ENCODE measurements around the gene PTGFRN.

DNA sequence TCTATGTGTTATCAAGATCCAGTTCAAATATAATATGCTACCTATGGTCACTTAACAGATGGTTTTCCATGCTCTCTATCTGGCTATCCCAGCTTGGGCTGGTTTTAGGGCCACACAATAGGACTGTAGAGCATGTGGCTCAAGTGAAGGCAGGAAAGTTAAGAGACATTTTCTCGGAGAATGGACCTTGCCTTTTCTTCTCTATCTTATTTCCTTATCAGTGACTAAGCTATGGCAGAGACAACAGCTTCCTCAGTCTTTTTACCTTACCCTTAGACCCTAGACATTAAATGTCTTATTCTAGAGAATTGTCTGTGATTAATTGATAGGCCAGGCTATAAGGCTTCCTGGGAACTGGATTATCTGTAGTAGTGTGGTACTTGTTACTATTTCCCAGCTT lies 120.0 kb downstream of the PTGFRN start:
- TF ChIP-seq EZH2 (IDR thresholded peaks at IDR 0.05; ENCODE audit: borderline replicate concordance, insufficient read depth, low read length, poor library complexity, severe bottlenecking), result no peak
- TF ChIP-seq, protein P1, sequence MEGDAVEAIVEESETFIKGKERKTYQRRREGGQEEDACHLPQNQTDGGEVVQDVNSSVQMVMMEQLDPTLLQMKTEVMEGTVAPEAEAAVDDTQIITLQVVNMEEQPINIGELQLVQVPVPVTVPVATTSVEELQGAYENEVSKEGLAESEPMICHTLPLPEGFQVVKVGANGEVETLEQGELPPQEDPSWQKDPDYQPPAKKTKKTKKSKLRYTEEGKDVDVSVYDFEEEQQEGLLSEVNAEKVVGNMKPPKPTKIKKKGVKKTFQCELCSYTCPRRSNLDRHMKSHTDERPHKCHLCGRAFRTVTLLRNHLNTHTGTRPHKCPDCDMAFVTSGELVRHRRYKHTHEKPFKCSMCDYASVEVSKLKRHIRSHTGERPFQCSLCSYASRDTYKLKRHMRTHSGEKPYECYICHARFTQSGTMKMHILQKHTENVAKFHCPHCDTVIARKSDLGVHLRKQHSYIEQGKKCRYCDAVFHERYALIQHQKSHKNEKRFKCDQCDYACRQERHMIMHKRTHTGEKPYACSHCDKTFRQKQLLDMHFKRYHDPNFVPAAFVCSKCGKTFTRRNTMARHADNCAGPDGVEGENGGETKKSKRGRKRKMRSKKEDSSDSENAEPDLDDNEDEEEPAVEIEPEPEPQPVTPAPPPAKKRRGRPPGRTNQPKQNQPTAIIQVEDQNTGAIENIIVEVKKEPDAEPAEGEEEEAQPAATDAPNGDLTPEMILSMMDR (IDR thresholded peaks at IDR 0.05; ENCODE audit: poor library complexity, severe bottlenecking), result no peak
- TF ChIP-seq, protein P2, sequence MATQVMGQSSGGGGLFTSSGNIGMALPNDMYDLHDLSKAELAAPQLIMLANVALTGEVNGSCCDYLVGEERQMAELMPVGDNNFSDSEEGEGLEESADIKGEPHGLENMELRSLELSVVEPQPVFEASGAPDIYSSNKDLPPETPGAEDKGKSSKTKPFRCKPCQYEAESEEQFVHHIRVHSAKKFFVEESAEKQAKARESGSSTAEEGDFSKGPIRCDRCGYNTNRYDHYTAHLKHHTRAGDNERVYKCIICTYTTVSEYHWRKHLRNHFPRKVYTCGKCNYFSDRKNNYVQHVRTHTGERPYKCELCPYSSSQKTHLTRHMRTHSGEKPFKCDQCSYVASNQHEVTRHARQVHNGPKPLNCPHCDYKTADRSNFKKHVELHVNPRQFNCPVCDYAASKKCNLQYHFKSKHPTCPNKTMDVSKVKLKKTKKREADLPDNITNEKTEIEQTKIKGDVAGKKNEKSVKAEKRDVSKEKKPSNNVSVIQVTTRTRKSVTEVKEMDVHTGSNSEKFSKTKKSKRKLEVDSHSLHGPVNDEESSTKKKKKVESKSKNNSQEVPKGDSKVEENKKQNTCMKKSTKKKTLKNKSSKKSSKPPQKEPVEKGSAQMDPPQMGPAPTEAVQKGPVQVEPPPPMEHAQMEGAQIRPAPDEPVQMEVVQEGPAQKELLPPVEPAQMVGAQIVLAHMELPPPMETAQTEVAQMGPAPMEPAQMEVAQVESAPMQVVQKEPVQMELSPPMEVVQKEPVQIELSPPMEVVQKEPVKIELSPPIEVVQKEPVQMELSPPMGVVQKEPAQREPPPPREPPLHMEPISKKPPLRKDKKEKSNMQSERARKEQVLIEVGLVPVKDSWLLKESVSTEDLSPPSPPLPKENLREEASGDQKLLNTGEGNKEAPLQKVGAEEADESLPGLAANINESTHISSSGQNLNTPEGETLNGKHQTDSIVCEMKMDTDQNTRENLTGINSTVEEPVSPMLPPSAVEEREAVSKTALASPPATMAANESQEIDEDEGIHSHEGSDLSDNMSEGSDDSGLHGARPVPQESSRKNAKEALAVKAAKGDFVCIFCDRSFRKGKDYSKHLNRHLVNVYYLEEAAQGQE (IDR thresholded peaks at IDR 0.05; ENCODE audit: borderline replicate concordance), result no peak
